Right forelimb (tissue), 1 donor: Measurements from ENCODE around the gene METTL21C.

Experiments used
- DNase-seq: peaks from one replicate; pipeline ENCODE4 v3.0.0-alpha.2; 2018

METTL21C gene

GRCh38 chr13:102694937-102695336 is at the start of gene METTL21C:
Gene METTL21C, minus strand, starts transcription at chr13:102695044. Its CDS starts 546 bp downstream, at chr13:102694498.
- no peak for DNase-seq

- no peak for DNase-seq
Observed at GRCh38 chr13:102742506-102742905, 47.7 kb upstream of the METTL21C start.

GRCh38 chr13:102742101-102742500 is 47.3 kb upstream of the METTL21C start:
- no peak for DNase-seq

- no peak for DNase-seq
Observed at GRCh38 chr13:102729560-102730270, 34.9 kb upstream of the METTL21C start.

DNA sequence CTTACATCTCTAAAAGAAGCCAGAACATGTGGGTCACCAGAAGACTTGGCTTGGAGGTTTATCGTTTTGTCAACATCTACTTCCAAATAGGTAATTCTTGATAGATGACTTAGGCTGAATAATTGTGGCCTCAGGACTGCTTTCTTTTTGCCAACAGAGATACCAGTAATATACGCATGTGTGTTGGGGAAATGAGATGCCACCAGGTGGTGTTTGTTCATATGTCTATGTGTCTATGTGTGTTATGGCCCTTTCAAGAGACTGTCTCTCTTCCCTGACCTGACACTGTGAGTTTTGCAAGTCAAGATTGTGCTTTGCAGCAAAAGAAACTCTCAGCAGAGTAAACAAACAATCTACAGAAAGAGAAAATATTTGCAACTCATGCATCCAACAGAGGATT is 31.6 kb upstream of the METTL21C start:
- DNase-seq: no peak

DNA sequence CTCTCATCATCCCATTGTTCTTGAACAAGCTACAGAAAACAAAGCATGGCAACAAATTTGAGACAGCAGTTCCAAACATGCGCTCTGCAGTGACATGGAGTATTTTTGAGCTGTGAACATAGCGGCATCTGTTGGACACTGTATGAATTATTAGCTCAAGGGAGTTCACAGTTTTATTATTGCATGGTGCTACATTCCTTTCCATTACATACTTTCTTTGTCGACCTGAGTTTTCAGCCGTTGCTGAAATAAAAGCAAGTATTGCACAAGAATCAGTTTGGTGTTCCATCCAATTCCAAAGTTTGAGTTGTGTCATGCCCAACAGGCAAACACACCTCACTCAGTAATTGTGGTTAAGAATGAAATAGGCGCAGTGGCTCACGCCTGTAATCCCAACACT is 30.1 kb upstream of the METTL21C start:
- no peak for DNase-seq

DNA sequence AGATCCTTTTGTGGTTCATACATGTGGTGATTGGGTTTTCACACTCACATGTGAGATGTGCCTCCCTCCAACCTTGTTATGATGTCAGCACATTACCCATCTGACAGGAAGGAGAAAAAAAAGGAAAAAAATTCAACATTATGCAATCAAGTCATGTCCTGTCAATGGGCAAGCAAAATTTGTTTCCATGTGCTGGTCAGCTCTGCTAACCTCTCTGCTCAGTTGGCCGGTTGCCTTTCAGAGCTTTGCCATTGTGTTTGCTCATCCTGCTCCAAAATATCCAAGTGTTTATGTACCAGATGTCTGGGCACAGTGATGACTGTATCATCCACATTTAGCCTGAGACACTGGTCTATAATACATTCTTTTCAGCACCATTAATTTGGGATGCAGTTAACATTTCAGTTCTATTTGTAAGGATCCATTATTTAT is 27.0 kb upstream of the METTL21C start:
- DNase-seq: no peak

GRCh38 chr13:102718746-102719145 is 23.9 kb upstream of the METTL21C start:
- DNase-seq: no peak

GRCh38 chr13:102715447-102715846 is 20.6 kb upstream of the METTL21C start:
- no peak for DNase-seq

DNA sequence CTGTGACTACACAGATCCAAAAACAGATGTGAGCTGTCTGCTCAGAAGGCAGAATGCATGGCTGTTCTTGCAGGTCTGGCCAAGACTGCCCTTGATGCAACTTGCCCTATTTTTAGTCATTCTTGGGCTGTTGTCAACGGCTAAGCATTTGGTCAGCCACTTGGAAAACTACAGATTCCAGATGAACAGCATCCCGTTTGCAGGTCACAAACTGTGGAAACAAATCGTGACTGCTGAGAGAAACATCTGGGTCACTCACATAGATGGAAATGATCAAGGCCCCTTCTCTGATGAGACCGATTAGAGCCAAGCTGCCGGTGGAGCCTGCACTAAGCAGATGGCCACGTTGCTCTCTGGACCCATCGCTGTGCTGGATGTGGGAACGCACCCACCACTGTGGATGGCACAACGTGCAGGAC is 15.4 kb upstream of the METTL21C start:
- no peak for DNase-seq

DNA sequence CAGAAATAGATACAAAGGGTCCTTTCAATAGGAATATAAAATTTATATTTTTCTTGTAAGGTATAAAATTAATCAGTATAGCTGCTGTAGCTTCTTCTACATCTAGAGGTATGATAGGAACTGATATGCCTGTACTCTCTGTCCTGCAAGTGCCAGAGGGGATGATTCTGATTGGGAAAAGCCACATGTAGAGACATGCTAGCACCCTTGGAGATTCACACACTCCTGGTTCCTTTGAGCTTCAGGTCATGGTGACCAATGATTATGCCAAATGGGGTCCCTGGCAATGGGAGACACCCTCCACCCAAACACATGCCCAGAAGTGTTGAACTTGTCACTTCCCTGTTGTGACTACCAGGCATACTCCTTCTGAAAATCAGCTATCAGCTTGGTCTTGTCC is 14.7 kb upstream of the METTL21C start:
- DNase-seq: no peak

DNA sequence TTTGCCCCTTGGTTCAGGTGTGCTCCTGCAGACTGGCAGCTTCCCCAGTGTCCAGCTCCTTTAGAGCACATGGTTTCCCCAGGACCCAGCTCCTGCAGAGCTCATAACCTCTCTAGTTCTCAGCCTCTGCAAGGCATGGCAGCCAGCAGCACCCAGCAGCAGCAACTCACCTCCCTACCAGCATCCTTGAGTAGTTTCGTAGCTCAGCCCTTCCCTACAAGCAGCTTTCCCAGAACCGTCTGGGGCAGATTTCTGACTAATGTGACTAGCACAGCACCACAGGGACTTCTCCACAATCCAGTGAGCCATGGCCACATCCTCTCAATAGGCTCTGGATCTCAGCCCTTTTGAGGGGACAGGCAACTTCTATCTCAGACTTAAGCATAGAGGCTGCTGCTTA is 14.1 kb upstream of the METTL21C start:
- DNase-seq: no peak

DNA sequence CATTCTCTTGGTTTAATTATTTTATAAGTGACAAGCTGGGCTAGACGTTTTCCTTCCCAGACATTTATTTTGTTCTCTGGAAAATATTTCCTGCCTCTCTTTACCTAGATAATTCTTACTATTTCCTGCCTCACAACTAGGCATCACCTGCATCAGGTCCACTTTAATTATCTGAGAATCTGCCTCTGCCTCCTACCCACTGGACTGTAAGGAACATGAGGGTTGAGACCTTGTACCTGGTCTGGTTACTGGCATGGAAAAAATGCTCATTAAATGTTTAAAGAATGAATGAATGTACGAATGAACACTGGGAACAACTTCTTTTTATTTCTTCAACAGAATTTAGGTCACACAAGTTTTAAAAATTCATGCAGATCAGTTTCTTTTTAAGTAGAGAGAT is 13.4 kb upstream of the METTL21C start:
- no peak for DNase-seq

DNA sequence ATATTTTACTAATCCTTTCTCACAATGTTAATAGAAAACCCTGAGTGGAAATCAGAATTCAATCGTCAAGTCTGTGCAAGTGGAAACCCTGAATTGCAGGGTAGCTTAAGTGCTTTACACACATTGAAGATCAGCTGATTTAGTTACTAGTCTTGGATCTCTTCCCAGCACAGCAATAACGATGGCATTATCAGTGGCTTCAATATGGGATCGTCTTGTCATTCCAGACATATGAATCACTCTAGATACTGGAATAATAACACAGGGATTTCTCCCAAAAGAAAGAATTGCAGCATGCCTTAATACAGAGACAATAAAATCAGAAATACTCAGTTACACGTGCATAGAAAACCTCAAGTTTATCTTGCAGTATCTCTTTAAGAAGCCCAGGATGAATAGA is 12.6 kb upstream of the METTL21C start:
- no peak for DNase-seq

GRCh38 chr13:102704238-102705058 is 9.6 kb upstream of the METTL21C start:
- no peak for DNase-seq

DNA sequence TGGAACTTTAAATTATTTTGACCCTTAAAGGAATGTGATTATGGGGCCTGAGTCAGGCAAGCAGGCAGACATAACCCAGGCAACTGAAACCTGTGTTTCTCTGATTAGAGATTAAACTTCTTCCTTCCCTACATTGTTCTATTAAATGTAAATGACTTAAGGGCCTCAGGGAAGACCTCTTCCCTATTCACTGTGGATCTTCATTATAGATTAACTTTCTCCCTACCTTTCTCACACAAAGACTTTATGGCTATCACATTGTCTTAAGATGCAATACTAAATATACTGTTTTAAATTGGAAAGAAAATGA is 8.8 kb upstream of the METTL21C start:
- DNase-seq: no peak

GRCh38 chr13:102702965-102703725 is 8.3 kb upstream of the METTL21C start:
- no peak for DNase-seq

- no peak for DNase-seq
Observed at GRCh38 chr13:102701331-102701730, 6.5 kb upstream of the METTL21C start.

- DNase-seq: no peak
Observed at GRCh38 chr13:102700088-102701031, 5.5 kb upstream of the METTL21C start.

- DNase-seq: no peak
Observed at GRCh38 chr13:102699504-102699903, 4.7 kb upstream of the METTL21C start.

- DNase-seq: no peak
Observed at GRCh38 chr13:102698649-102698980, 3.8 kb upstream of the METTL21C start.

- no peak for DNase-seq
Observed at GRCh38 chr13:102697929-102698648, 3.2 kb upstream of the METTL21C start.
